Medulla oblongata (tissue), 1 donor: ENCODE measurements around the gene USP2.
"Not testable (repeated sequence)": the region's sequence is repeated elsewhere in the genome, so short reads cannot be mapped to it uniquely, and the experiment has no call there.

ENCODE experiments used
- DNase-seq: peaks from one replicate; pipeline ENCODE4 v3.0.0-alpha.2; 2015; ENCODE audit errors: extremely low spot score

The USP2 gene

GRCh38 chr11:119414321-119414720 is 32.8 kb upstream of the USP2 start:
- no peak for DNase-seq

GRCh38 chr11:119412072-119412471 is 30.6 kb upstream of the USP2 start:
- DNase-seq: no peak

DNA sequence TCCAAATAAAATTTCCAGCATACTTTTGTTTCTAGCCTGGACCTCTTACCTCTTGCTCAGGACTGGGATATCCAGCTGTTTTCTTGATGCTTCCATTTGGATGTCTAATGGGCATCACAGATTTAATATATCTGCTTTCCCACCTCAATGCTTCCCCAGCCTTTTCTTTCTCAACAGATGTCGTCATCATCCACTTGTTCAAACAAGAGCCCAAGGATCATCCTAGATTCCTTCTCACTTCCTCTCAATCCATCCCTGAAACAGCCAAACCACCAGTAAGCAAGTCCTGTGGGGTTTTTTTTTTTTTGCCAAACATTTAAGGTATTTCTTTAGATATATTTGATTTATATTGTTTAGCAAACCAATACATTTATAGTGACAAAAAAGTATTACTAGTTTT is 29.0 kb upstream of the USP2 start:
- DNase-seq: no peak

- no peak for DNase-seq
These were observed 28.2 kb upstream of the USP2 start for GRCh38 chr11:119409731-119410130.

DNA sequence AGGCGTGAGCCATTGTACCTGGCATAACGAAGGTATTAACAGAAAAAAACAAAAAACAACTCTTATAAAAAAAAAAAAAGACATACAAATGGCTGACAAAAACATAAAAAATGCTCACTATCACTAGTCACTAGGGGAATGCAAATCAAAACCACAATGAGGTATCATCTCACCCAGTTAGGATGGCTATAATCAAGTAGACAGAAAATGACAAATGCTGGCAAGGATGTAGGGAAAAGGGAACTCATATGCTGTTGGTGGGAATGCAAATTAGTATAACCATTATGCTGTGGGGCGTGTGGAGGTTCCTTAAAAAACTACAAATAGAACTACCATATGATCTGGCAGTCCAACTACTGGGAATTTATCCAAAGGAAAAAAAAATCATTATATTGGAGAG is 24.5 kb upstream of the USP2 start:
- no peak for DNase-seq

DNA sequence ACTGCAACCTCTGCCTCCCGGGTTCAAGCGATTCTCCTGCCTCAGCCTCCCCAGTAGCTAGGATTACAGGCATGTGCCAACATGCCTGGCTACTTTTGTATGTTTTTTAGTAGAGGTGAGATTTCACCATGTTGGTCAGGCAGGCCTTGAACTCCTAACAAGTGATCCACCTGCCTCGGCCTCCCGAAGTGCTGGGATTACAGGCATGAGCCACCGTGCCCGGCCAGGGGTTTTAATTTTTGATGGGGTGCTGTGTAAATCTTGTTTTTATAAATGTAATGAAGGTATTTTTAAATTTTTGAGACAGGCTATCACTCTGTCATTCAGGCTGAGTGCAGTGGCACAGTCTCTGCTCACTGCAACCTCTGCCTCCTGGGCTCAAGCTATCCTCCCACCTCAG is 24.0 kb upstream of the USP2 start:
- DNase-seq: not testable (repeated sequence)

- no peak for DNase-seq
These were observed 23.4 kb upstream of the USP2 start for GRCh38 chr11:119404872-119405271.

DNA sequence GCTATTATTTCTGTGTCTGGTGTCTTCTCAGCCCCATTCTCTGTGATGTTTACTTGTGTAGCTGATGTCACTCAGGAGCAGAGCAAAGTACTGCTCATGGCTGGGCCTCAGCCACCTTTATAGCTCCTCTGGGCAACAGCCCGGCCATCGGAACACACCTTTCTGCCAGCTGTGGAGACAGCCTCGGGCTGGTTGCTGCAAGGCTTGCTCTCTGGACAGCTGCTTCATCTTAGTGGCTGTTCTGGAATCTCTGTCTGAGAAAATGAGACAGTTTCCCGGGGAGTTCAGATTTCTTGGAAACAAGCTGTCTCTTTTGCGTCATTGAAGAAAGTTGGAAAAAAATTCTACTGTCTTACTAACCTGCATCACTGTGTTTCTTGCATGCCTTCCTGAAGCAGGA is 21.5 kb upstream of the USP2 start:
- DNase-seq: no peak

- DNase-seq: no peak
These were observed 21.0 kb upstream of the USP2 start for GRCh38 chr11:119402470-119402869.

DNA sequence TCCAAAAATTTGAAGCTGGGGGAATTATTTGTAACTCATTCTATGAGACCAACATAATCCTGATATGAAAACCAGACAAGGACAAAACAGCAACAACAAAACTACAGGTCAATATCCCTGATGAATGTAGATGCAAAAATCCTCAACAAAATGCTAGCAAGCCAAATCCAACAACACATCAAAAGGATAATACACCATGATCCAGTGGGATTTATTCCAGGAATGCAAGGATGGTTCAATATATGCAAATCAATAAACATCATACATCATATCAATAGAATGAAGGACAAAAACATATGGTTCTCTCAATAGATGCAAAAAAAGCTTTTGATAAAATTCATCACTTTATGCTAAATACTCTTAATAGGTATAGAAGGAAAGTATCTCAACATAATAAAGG is 19.4 kb upstream of the USP2 start:
- DNase-seq: no peak

DNA sequence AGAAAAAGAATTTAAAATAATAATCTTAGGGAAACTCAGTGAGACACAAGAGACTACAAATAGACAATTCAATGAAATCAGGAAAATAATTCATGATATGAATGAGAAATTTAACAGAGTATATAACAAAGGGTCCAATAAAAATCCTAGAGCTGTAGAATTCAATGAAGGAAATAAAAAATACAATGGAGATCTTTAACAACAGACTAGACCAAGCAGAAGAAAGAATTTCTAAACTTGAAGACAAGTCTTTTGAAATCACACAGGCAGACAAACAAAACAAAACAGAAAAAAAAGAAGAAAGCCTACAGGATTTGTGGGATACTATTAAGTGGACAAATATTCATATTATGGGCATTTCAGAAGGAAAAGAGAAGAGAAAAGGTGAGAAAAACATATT is 16.2 kb upstream of the USP2 start:
- DNase-seq: no peak

DNA sequence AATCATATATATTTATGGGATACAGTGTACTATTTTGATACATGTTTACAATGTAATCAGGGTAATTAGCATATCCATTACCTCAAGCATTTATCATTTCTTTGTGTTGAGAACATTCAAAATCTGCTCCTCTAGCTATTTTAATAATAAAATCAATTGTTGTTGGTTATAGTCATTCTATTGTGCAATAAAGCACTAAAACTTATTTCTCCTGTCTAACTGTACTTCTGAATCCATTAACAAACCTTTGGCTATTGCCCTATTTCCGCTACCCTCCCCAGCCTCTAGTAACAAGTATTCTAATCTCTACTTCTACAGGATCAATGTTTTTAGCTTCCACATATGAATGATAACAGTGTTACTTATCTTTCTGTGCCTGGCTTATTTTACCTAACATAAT is 15.3 kb upstream of the USP2 start:
- DNase-seq: no peak

GRCh38 chr11:119391275-119391674 is 9.8 kb upstream of the USP2 start:
- DNase-seq: no peak

GRCh38 chr11:119389611-119390254 is 8.2 kb upstream of the USP2 start:
- no peak for DNase-seq

GRCh38 chr11:119388103-119388502 is 6.6 kb upstream of the USP2 start:
- DNase-seq: no peak

DNA sequence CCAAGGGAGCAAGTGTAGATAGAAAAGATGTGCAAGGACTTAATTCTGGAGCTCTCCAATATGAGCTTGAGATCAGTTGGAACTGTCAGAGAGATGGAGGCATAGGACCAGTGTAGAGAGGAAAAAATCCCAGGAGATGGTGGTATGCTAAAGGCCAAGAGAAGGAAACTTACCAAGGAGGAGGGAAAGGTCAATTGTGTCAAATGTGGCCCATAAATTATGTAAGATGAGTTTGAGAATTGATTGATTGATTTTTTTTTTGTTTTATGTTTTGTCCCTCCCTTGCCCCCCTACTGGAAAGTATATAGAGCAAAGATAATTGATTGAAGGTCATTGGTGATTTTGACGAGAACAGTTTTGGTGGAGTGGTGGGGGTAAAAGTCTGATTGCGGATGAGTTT is 2.8 kb upstream of the USP2 start:
- no peak for DNase-seq

DNA sequence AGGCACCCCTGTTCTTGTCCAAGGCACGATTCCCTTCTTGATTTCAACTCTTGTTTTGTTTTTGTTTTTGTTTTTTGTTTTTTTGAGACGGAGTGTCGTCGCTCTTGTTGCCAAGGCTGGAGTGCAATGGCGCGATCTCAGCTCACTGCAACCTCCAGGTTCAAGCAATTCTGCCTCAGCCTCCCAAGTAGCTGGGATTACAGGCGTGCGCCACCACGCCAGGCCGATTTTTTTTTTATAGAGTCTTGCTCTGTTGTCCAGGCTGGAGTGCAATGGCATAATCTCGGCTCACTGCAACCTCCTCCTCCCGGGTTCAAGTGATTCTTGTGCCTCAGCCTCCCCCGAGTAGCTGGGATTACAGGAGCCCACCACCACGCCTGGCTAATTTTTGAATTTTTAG is 1.0 kb upstream of the USP2 start:
- not testable (repeated sequence) for DNase-seq

GRCh38 chr11:119382101-119382500 is 611 bp upstream of the USP2 start:
- DNase-seq: no peak

GRCh38 chr11:119380827-119381180 is 686 bp downstream of the USP2 start:
- peak; percentile 43 for DNase-seq

DNA sequence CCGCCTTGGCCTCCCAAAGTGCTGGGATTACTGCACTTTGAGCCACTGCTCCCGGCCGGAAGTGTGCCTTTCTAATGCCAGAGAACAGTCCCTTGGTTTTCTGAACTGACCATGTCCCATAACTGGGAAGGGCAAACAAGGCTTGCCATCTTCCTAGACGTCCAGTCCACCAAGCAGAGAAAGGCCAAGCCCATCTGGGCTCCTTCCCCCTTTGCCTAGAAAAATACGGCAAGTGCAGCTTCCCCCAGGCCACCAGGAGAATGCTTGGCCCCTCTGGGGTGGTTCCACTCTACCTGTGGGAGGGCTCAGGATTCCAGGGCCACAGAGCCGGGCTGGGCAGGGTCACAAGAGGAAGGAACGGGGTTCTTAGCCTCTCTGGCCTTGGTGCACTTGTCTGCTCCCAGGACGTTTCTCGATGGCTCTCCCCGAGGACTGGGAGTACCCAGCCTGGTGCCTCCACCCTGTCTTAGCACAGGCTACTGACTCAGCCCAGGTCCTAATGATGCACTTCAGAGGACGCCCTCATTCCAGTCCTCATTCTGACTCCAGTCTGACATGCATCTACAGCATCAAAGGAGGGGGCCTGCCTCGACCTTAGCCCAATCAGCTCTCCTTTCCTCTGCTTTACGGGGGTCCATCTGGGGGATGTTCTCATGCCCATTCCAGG is 1.2 kb downstream of the USP2 start:
- DNase-seq: no peak

GRCh38 chr11:119378851-119379465 is 2.5 kb downstream of the USP2 start:
- no peak for DNase-seq

GRCh38 chr11:119377961-119378667 is 3.4 kb downstream of the USP2 start:
- DNase-seq: peak; percentile 6
